Nephron progenitor cell (in vitro differentiated cells): ENCODE measurements around the gene TRAF5.
"Not testable (repeated sequence)": the region's sequence is repeated elsewhere in the genome, so short reads cannot be mapped to it uniquely, and the experiment has no call there.

Source experiments
- DNase-seq: peaks from one replicate; pipeline ENCODE4 v3.0.0; 2021
- H3K27ac Mint-ChIP-seq: 2 replicates; pipeline ENCODE4 v1.8.0; 2021; ENCODE audit warnings: mild to moderate bottlenecking, moderate library complexity, mixed read lengths
- H3K27me3 Mint-ChIP-seq: 2 replicates; pipeline ENCODE4 v1.8.0; 2021; ENCODE audit warnings: mild to moderate bottlenecking, low read depth, mixed read lengths; ENCODE audit not compliant: poor library complexity
- H3K36me3 Mint-ChIP-seq: 2 replicates; pipeline ENCODE4 v1.8.0; 2021; ENCODE audit warnings: low read depth, mixed read lengths
- H3K4me1 Mint-ChIP-seq: 2 replicates; pipeline ENCODE4 v1.8.0; 2021; ENCODE audit warnings: mixed read lengths
- H3K4me3 Mint-ChIP-seq: 2 replicates; pipeline ENCODE4 v1.8.0; 2021; ENCODE audit warnings: mild to moderate bottlenecking, moderate library complexity, mixed read lengths
- H3K9me3 Mint-ChIP-seq: 2 replicates; pipeline ENCODE4 v1.8.0; 2021; ENCODE audit warnings: mild to moderate bottlenecking, moderate library complexity, mixed read lengths
- TF ChIP-seq, protein P1 (sequence below): fragments of 200-600 bp; sonication (generic); IDR thresholded peaks from 2 replicates; pipeline ENCODE4 v1.5.0; 2021; ENCODE audit warnings: antibody characterized with exemption

Gene TRAF5

DNA sequence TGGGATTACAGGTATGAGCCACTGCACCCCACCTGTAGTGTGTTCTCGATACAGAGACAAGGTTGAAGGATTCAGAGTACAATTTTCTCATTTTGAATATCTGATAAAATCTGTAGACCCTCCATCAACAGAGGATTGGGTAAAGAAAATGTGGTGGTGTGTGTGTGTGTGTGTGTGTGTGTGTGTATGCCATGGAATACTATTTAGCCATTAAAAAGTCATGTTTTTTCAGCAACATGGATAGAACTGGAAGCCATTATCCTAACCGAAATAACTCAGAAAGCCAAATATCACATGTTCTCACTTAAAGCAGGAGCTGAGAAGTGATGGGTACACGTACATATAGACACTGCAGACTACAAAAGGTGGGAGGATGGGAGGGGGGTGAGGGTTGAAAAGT is 57.9 kb downstream of the TRAF5 start:
- no peaks in the 10 kb centered on the region for H3K9me3 Mint-ChIP-seq
- no peak overlapping the region for H3K27ac Mint-ChIP-seq
- TF ChIP-seq, protein P1, sequence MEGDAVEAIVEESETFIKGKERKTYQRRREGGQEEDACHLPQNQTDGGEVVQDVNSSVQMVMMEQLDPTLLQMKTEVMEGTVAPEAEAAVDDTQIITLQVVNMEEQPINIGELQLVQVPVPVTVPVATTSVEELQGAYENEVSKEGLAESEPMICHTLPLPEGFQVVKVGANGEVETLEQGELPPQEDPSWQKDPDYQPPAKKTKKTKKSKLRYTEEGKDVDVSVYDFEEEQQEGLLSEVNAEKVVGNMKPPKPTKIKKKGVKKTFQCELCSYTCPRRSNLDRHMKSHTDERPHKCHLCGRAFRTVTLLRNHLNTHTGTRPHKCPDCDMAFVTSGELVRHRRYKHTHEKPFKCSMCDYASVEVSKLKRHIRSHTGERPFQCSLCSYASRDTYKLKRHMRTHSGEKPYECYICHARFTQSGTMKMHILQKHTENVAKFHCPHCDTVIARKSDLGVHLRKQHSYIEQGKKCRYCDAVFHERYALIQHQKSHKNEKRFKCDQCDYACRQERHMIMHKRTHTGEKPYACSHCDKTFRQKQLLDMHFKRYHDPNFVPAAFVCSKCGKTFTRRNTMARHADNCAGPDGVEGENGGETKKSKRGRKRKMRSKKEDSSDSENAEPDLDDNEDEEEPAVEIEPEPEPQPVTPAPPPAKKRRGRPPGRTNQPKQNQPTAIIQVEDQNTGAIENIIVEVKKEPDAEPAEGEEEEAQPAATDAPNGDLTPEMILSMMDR = no peak
- H3K4me1 Mint-ChIP-seq = peaks cover 21% of the 10 kb centered on the region
- DNase-seq = no peak
- H3K27me3 Mint-ChIP-seq = no peaks in the 10 kb centered on the region
- no peaks in the 10 kb centered on the region for H3K36me3 Mint-ChIP-seq
- H3K4me3 Mint-ChIP-seq = no peak overlapping the region

DNA sequence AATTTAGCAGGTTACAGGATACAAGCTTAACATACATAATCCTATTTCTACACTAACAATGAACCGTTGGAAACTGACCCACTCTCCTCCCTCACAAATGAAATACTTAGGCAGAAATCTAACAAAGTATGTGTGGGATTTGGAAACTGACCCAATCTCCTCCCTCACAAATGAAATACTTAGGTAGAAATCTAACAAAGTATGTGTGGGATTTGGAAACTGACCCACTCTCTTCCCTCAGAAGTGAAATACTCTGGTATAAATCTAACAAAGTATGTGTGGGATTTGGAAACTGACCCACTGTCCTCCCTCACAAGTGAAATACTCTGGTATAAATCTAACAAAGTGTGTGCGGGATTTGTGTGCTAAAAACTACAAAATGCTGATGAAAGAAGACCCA is 60.3 kb downstream of the TRAF5 start:
- no peaks in the 10 kb centered on the region for H3K9me3 Mint-ChIP-seq
- no peak overlapping the region for H3K27ac Mint-ChIP-seq
- H3K27me3 Mint-ChIP-seq = no peaks in the 10 kb centered on the region
- H3K4me1 Mint-ChIP-seq = peaks cover 17% of the 10 kb centered on the region
- DNase-seq = no peak
- H3K4me3 Mint-ChIP-seq = no peak overlapping the region
- TF ChIP-seq, protein P1 = no peak
- H3K36me3 Mint-ChIP-seq = peaks cover 5% of the 10 kb centered on the region

DNA sequence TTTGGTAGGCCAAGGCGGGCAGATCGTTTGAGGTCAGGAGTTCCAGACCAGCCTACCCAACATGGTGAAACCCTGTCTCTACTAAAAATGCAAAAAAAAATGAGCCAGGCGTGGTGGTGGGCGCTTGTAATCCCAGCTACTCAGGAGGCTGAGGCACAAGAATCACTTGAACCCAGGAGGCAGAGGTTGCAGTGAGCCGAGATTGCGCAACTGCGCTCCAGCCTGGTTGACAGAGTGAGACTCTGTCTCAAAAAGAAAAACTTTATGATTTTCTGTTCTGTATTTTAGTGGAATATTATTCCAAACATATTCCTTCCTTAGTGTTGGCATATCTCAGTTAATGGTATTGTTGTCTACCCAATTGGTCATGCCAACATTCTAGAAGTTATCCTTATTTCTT is 64.2 kb downstream of the TRAF5 start:
- H3K27ac Mint-ChIP-seq, DNase-seq, H3K27me3 Mint-ChIP-seq, H3K4me1 Mint-ChIP-seq, H3K9me3 Mint-ChIP-seq, H3K4me3 Mint-ChIP-seq: not testable (repeated sequence)
- peaks cover 33% of the 10 kb centered on the region for H3K36me3 Mint-ChIP-seq

DNA sequence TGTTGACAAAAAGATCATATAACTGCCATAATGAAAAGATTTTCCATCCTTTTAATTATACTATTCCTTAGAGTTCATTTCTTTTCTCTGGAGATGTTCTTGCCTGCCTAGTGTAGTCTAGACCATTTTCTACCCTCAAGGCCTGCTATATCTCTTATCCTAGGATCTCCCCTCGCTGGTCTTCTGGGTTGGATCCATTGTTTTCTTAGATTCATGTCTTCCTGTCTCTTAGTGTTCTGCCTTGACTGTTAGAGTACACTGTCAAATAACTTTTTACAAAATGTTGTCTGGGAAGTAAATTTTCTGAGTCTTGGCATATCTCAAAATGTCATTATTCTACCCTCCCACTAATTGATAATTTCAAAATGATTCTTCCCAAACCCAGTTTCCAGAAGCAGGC is 66.6 kb downstream of the TRAF5 start:
- DNase-seq = no peak
- Mint-ChIP-seq H3K9me3 (no peaks in the 10 kb centered on the region), H3K4me1 (peaks cover under 1% of the 10 kb centered on the region), H3K27ac (no peak overlapping the region), H3K27me3 (no peaks in the 10 kb centered on the region), H3K36me3 (peaks cover 46% of the 10 kb centered on the region), H3K4me3 (no peak overlapping the region)
- TF ChIP-seq, protein P1 = no peak

DNA sequence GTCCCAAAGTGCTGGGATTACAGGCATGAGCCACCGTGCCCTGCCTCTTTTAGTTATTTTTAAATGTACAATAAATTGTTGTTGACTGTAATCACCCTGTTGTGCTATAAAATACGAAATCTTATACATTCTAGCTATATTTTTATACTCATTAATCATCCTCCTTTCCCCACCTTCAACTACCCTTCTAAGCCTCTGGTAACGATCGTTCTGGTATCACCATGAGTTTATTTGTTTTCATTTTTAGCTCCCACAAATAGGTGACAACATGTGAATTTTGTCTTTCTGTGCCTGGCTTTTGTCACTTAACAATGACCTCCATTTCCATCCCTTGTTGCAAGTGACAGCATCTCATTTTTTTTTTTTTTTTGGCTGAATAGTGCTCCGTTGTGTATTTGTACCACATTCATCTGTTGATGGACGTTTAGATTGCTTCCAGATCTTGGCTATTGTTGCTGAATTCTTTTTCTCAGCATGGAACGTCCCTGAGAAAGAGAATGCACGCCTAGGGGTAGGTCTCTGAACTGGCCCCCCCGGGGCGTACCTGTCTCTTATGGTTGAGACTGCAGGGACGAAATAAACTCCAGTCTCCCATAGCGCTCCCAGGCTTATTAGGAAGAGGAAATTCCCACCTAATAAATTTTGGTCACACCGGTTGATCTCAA is 71.8 kb downstream of the TRAF5 start:
- Mint-ChIP-seq H3K36me3 (peaks cover 56% of the 10 kb centered on the region), H3K4me1 (peaks cover 29% of the 10 kb centered on the region), H3K9me3 (peaks cover 21% of the 10 kb centered on the region)
- H3K27ac Mint-ChIP-seq, H3K4me3 Mint-ChIP-seq, H3K27me3 Mint-ChIP-seq, DNase-seq: not testable (repeated sequence)

DNA sequence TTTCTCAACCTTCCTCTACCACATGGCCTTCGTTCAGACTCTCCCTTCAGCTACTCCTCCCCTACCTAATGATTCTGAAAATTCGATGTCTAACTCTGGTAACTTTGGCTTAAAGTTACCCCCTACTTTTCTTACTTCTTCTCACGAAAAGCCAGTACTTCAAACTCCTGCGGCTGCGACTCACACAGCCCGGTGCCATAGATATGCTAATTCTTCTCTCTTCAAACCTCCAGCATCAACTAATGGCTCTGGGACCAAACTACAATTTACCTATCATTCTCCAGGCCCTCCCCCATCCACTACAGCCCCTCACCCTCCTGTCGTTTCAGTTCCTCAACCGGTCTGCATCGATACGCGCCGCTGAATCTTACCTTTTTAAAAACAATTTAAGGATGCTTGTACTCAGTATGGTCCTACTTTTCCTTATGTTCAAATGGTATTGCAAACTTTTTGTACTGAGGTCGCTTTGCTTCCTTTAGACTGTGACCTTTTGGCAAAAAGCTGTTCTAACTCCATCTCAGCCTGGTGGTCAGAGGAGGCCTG is 73.3 kb downstream of the TRAF5 start:
- H3K36me3 Mint-ChIP-seq = peaks cover 57% of the 10 kb centered on the region
- H3K27me3 Mint-ChIP-seq, DNase-seq: not testable (repeated sequence)

DNA sequence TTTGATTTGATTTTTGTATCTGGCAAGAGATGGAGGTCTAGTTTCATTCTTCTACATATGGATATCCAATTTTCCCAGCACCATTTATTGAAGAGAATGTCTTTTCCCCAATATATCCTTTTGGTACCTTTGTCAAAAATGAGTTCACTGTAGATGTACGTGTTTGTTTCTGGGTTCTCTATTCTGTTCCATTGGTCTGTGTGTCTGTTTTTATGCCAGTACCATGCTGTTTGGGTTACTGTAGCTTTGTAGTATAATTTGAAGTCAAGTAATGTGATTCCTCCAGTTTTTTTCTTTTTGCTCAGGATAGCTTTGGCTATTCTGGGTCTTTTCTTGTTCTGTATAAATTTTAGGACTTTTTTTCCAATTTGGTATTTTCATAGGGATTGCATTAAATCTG is 75.1 kb downstream of the TRAF5 start:
- H3K27ac Mint-ChIP-seq, DNase-seq, H3K4me3 Mint-ChIP-seq, H3K27me3 Mint-ChIP-seq: not testable (repeated sequence)
- H3K9me3 Mint-ChIP-seq = peaks cover 46% of the 10 kb centered on the region
- H3K4me1 Mint-ChIP-seq = peaks cover 29% of the 10 kb centered on the region
- H3K36me3 Mint-ChIP-seq = peaks cover 61% of the 10 kb centered on the region

More for the DNA sequence above, 73.3 kb downstream of the TRAF5 start:
- H3K27ac Mint-ChIP-seq = not testable (repeated sequence)
- Mint-ChIP-seq H3K4me1 (peaks cover 29% of the 10 kb centered on the region), H3K4me3 (peak overlapping the region; percentile 58), H3K9me3 (peaks cover 28% of the 10 kb centered on the region)

DNA sequence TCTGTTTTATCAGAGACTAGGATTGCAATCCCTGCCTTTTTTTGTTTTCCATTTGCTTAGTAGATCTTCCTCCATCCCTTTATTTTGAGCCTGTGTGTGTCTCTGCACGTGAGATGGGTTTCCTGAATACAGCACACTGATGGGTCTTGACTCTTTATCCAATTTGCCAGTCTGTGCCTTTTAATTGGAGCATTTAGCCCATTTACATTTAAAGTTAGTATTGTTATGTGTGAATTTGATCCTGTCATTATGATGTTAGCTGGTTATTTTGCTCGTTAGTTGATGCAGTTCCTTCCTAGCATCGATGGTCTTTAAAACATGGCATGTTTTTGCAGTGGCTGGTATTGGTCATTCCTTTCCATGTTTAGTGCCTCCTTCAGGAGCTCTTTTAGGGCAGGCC is 79.5 kb downstream of the TRAF5 start:
- not testable (repeated sequence) for DNase-seq, H3K27me3 Mint-ChIP-seq, H3K4me1 Mint-ChIP-seq, H3K27ac Mint-ChIP-seq, H3K4me3 Mint-ChIP-seq
- peaks cover 84% of the 10 kb centered on the region for H3K9me3 Mint-ChIP-seq
- peaks cover 85% of the 10 kb centered on the region for H3K36me3 Mint-ChIP-seq

DNA sequence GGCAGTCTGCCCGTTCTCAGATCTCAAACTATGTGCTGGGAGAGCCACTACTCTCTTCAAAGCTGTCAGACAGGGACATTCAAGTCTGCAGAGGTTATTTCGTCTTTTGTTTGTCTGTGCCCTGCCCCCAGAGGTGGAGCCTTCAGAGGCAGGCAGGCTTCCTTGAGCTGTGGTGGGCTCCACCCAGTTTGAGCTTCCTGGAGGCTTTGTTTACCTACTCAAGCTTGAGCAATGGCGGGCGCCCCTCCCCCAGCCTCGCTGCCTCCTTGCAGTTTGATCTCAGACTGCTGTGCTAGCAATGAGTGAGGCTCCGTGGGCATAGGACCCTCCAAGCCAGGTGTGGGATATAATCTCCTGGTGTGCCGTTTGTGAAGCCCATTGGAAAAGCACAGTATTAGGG is 81.1 kb downstream of the TRAF5 start:
- H3K9me3 Mint-ChIP-seq = peaks cover 79% of the 10 kb centered on the region
- not testable (repeated sequence) for H3K4me3 Mint-ChIP-seq, H3K27me3 Mint-ChIP-seq, H3K27ac Mint-ChIP-seq, DNase-seq, H3K4me1 Mint-ChIP-seq
- H3K36me3 Mint-ChIP-seq = peaks cover 84% of the 10 kb centered on the region
